OCI-LY1 (cell line): Measurements from ENCODE around the gene ZSCAN2.

Source experiments
- H2AFZ ChIP-seq: fragments of 200-600 bp; sonication (generic), shearing (Covaris generic); 2 replicates; pipeline ENCODE4 v1.6.0; 2014; ENCODE audit warnings: antibody characterized with exemption, mild to moderate bottlenecking, low read length
- H3F3A ChIP-seq: fragments of 200-600 bp; sonication (generic), shearing (Covaris generic); 2 replicates; pipeline ENCODE4 v1.6.0; 2014; ENCODE audit warnings: mild to moderate bottlenecking, antibody characterized with exemption, low read length, moderate library complexity; ENCODE audit not compliant: insufficient read depth
- H3K27ac ChIP-seq: fragments of 200-600 bp; sonication (generic); 2 replicates; pipeline ENCODE4 v1.5.1; 2014; ENCODE audit warnings: low read length, mixed run types, mild to moderate bottlenecking, low read depth; ENCODE audit not compliant: poor library complexity, severe bottlenecking
- H3K27me3 ChIP-seq: fragments of 200-600 bp; sonication (generic); 2 replicates; pipeline ENCODE4 v1.6.0; 2014; ENCODE audit warnings: antibody characterized with exemption, mild to moderate bottlenecking, low read length, moderate library complexity; ENCODE audit not compliant: insufficient read depth
- H3K36me3 ChIP-seq: fragments of 200-600 bp; sonication (generic); 2 replicates; pipeline ENCODE4 v1.6.1; 2014; ENCODE audit warnings: mild to moderate bottlenecking, antibody characterized with exemption, low read length, moderate library complexity, mixed read lengths; ENCODE audit not compliant: insufficient read depth
- H3K4me1 ChIP-seq: fragments of 200-600 bp; sonication (generic); 2 replicates; pipeline ENCODE4 v1.5.1; 2014; ENCODE audit warnings: mild to moderate bottlenecking, low read length, moderate library complexity; ENCODE audit not compliant: insufficient read depth, severe bottlenecking
- H3K4me2 ChIP-seq: fragments of 200-600 bp; sonication (generic), shearing (Covaris generic); 2 replicates; pipeline ENCODE4 v1.6.1; 2014; ENCODE audit warnings: low read length
- H3K4me3 ChIP-seq: fragments of 200-600 bp; sonication (generic); 2 replicates; pipeline ENCODE4 v1.5.1; 2014; ENCODE audit warnings: low read length, low read depth, mild to moderate bottlenecking, mixed read lengths; ENCODE audit not compliant: poor library complexity, severe bottlenecking
- H3K79me2 ChIP-seq: fragments of 200-600 bp; shearing (Covaris generic); 2 replicates; pipeline ENCODE4 v1.6.1; 2016; ENCODE audit warnings: mixed run types, low read length, mixed read lengths; ENCODE audit not compliant: insufficient read depth
- H3K9ac ChIP-seq: fragments of 200-600 bp; sonication (generic), shearing (Covaris generic); 2 replicates; pipeline ENCODE4 v1.6.1; 2014; ENCODE audit warnings: mild to moderate bottlenecking, low read length, mixed read lengths
- H3K9me2 ChIP-seq: fragments of 200-600 bp; sonication (generic), shearing (Covaris generic); 2 replicates; pipeline ENCODE4 v1.6.1; 2014; ENCODE audit warnings: low read depth, mild to moderate bottlenecking, low read length, mixed read lengths
- H3K9me3 ChIP-seq: fragments of 200-600 bp; shearing (Covaris generic); 2 replicates; pipeline ENCODE4 v1.6.1; 2014; ENCODE audit warnings: low read length, mixed read lengths
- H4K20me1 ChIP-seq: fragments of 200-600 bp; sonication (generic), shearing (Covaris generic); 2 replicates; pipeline ENCODE4 v1.6.0; 2016; ENCODE audit warnings: mild to moderate bottlenecking, low read length; ENCODE audit not compliant: insufficient read depth
- CTCF ChIP-seq: fragments of 200-600 bp; sonication (generic), shearing (Covaris generic); IDR thresholded peaks from 2 replicates; pipeline ENCODE4 v1.5.1; 2017; ENCODE audit warnings: mild to moderate bottlenecking, antibody characterized with exemption, low read length, moderate library complexity, mixed read lengths
- EZH2 ChIP-seq: fragments of 200-600 bp; sonication (generic), shearing (Covaris generic); IDR thresholded peaks from 2 replicates; pipeline ENCODE4 v1.8.0; 2017; ENCODE audit warnings: borderline replicate concordance, mixed run types, mild to moderate bottlenecking, antibody characterized with exemption, low read length, moderate library complexity, mixed read lengths

ZSCAN2 gene

GRCh38 chr15:84624359-84624758 is 23.6 kb downstream of the ZSCAN2 start:
- Histone ChIP-seq H3K4me2 (no peak overlapping the region), H3K9me3 (peaks cover 30% of the 10 kb centered on the region), H3K4me3 (no peak overlapping the region), H2AFZ (no peak overlapping the region), H3K27me3 (no peaks in the 10 kb centered on the region), H3K36me3 (peaks cover 42% of the 10 kb centered on the region), H3K79me2 (no peaks in the 10 kb centered on the region), H3K4me1 (no peaks in the 10 kb centered on the region), H4K20me1 (no peaks in the 10 kb centered on the region), H3K9me2 (no peaks in the 10 kb centered on the region), H3K27ac (no peak overlapping the region), H3F3A (no peaks in the 10 kb centered on the region), H3K9ac (no peak overlapping the region)
- TF ChIP-seq EZH2 (no peak), CTCF (no peak)

- Histone ChIP-seq H3K27me3 (no peaks in the 10 kb centered on the region), H3K79me2 (no peaks in the 10 kb centered on the region), H4K20me1 (no peaks in the 10 kb centered on the region), H2AFZ (no peak overlapping the region), H3K9ac (no peak overlapping the region), H3K4me1 (peaks cover 2% of the 10 kb centered on the region), H3K9me2 (no peaks in the 10 kb centered on the region), H3F3A (no peaks in the 10 kb centered on the region), H3K4me2 (no peak overlapping the region), H3K27ac (no peak overlapping the region), H3K4me3 (no peak overlapping the region), H3K36me3 (peaks cover 34% of the 10 kb centered on the region), H3K9me3 (peaks cover 27% of the 10 kb centered on the region)
- TF ChIP-seq CTCF (no peak), EZH2 (no peak)
Observed at GRCh38 chr15:84625123-84625522, 24.3 kb downstream of the ZSCAN2 start.

- H3F3A ChIP-seq = no peaks in the 10 kb centered on the region
- no peak overlapping the region for H3K9ac ChIP-seq
- no peaks in the 10 kb centered on the region for H3K9me3 ChIP-seq
- no peak overlapping the region for H3K4me2 ChIP-seq
- no peak overlapping the region for H3K4me3 ChIP-seq
- H2AFZ ChIP-seq = no peak overlapping the region
- H3K79me2 ChIP-seq = no peaks in the 10 kb centered on the region
- H4K20me1 ChIP-seq = no peaks in the 10 kb centered on the region
- no peaks in the 10 kb centered on the region for H3K27me3 ChIP-seq
- H3K9me2 ChIP-seq = no peaks in the 10 kb centered on the region
- no peak overlapping the region for H3K27ac ChIP-seq
- TF ChIP-seq EZH2 (no peak), CTCF (no peak)
- H3K36me3 ChIP-seq = no peaks in the 10 kb centered on the region
- H3K4me1 ChIP-seq = peaks cover 22% of the 10 kb centered on the region
Observed at GRCh38 chr15:84629033-84629432, 28.2 kb downstream of the ZSCAN2 start.
